HepG2 (cell line): Measurements from ENCODE around the gene PLXNA4.

Source experiments
- EP300 ChIP-seq, 3 experiments: sonication (generic) in 1 of 3; formaldehyde crosslinking in 1 of 3; IDR thresholded peaks; 2 replicates each; pipeline versions ENCODE4 v1.5.1 to v1.6.1; 2011 to 2020; ENCODE audit warnings: low read depth in 2 of 3, low read length in 2 of 3, borderline replicate concordance in 1 of 3, improper control_type of control experiment in 1 of 3, mild to moderate bottlenecking in 1 of 3, missing genetic modification reagents in 1 of 3, moderate library complexity in 1 of 3
- MXD4 ChIP-seq: IDR thresholded peaks from 2 replicates; pipeline ENCODE4 v1.6.1; 2016; ENCODE audit warnings: mild to moderate bottlenecking, missing biosample characterization, missing genetic modification reagents
- NFYB ChIP-seq: sonication (generic); formaldehyde crosslinking; IDR thresholded peaks from 2 replicates; pipeline ENCODE4 v1.4.0; 2020; ENCODE audit warnings: missing genetic modification reagents
- ZNF274 ChIP-seq: sonication (generic); formaldehyde crosslinking; IDR thresholded peaks from 2 replicates; pipeline ENCODE4 v1.5.1; 2020; ENCODE audit warnings: mild to moderate bottlenecking, missing genetic modification reagents

- TF ChIP-seq ZNF274 (CRISPR knock-in tag): no peak
- no peak for TF ChIP-seq EP300 (IDR thresholded peaks at IDR 0.05; ENCODE audit: low read depth in 2 of 2, low read length in 2 of 2)
- no peak for TF ChIP-seq EP300 (CRISPR knock-in tag; IDR thresholded peaks at IDR 0.05; ENCODE audit: borderline replicate concordance)
- TF ChIP-seq NFYB (CRISPR knock-in tag): no peak
- no peak for TF ChIP-seq MXD4 (CRISPR knock-in tag)
These were observed 221.2 kb downstream of the PLXNA4 start for GRCh38 chr7:132355048-132355447.
